HG03571 (cell line): ENCODE results near the gene PCSK9.
"Not testable (repeated sequence)": the region's sequence is repeated elsewhere in the genome, so short reads cannot be mapped to it uniquely, and the experiment has no call there.

ENCODE experiments used
- ATAC-seq: cut with Tn5 transposase; IDR thresholded peaks from one replicate; pipeline ENCODE4 v1.9.1; 2021; ENCODE audit not compliant: unreplicated experiment

The PCSK9 gene

GRCh38 chr1:55007625-55008024 lies 31.7 kb upstream of the PCSK9 start:
- no peak for ATAC-seq

- ATAC-seq, result no peak
Observed at GRCh38 chr1:55010194-55010886, 29.0 kb upstream of the PCSK9 start.

GRCh38 chr1:55010887-55011217 lies 28.5 kb upstream of the PCSK9 start:
- ATAC-seq, result no peak

GRCh38 chr1:55012661-55013060 lies 26.7 kb upstream of the PCSK9 start:
- no peak for ATAC-seq

- ATAC-seq, result no peak
Observed at GRCh38 chr1:55015123-55015522, 24.2 kb upstream of the PCSK9 start.

- no peak for ATAC-seq
Observed at GRCh38 chr1:55015731-55016620, 23.4 kb upstream of the PCSK9 start.

- ATAC-seq, result no peak
Observed at GRCh38 chr1:55018395-55018794, 21.0 kb upstream of the PCSK9 start.

GRCh38 chr1:55021942-55022546 lies 17.3 kb upstream of the PCSK9 start:
- peak; percentile 83 for ATAC-seq

GRCh38 chr1:55024163-55024562 lies 15.2 kb upstream of the PCSK9 start:
- not testable (repeated sequence) for ATAC-seq

- ATAC-seq, result not testable (repeated sequence)
Observed at GRCh38 chr1:55026682-55027081, 12.7 kb upstream of the PCSK9 start.

- ATAC-seq, result not testable (repeated sequence)
Observed at GRCh38 chr1:55031098-55031497, 8.2 kb upstream of the PCSK9 start.

- ATAC-seq, result no peak
Observed at GRCh38 chr1:55033265-55033614, 6.1 kb upstream of the PCSK9 start.

GRCh38 chr1:55034476-55035133 lies 4.7 kb upstream of the PCSK9 start:
- no peak for ATAC-seq

- ATAC-seq, result no peak
Observed at GRCh38 chr1:55035904-55036303, 3.4 kb upstream of the PCSK9 start.

GRCh38 chr1:55037733-55038551 lies 1.4 kb upstream of the PCSK9 start:
- no peak for ATAC-seq

- no peak for ATAC-seq
Observed at GRCh38 chr1:55038552-55038838, 853 bp upstream of the PCSK9 start.

- ATAC-seq, result no peak
Observed at GRCh38 chr1:55038974-55039341, 390 bp upstream of the PCSK9 start.

- ATAC-seq, result no peak
Observed at GRCh38 chr1:55040083-55040932, 960 bp downstream of the PCSK9 start.

GRCh38 chr1:55040933-55041494 lies 1.7 kb downstream of the PCSK9 start:
- ATAC-seq, result no peak

- no peak for ATAC-seq
Observed at GRCh38 chr1:55041613-55042012, 2.3 kb downstream of the PCSK9 start.
